Mucosa of descending colon (tissue), 3 donors: ENCODE results near the gene EVA1B. TPM values are rescaled to one million over a fixed set of nuclear protein-coding genes. Genes with fewer than 3 reads are reported as not detected.

Experiments
- ATAC-seq: fragments of 200-7000 bp; cut with Tn5 transposase; one replicate; pipeline ENCODE4 v1.9.1; 2020; ENCODE audit warnings: mild to moderate bottlenecking, moderate library complexity
- DNase-seq, 3 donors: peaks; one replicate each; pipeline ENCODE4 v3.0.0-alpha.2; 2020
- H3K36me3 ChIP-seq: fragments of 200-600 bp; one replicate; pipeline ENCODE4 v1.8.0; 2021; ENCODE audit warnings: low read depth, mild to moderate bottlenecking
- H3K4me1 ChIP-seq: fragments of 200-600 bp; one replicate; pipeline ENCODE4 v1.8.0; 2021; ENCODE audit warnings: low read depth, mild to moderate bottlenecking
- H3K4me3 ChIP-seq: fragments of 200-600 bp; one replicate; pipeline ENCODE4 v1.8.0; 2021; ENCODE audit warnings: mild to moderate bottlenecking
- H3K9me3 ChIP-seq: fragments of 200-600 bp; one replicate; pipeline ENCODE4 v1.8.0; 2021; ENCODE audit warnings: mild to moderate bottlenecking
- CTCF ChIP-seq: fragments of 200-600 bp; IDR thresholded peaks from one replicate; pipeline ENCODE4 v1.8.0; 2022; ENCODE audit warnings: antibody characterized with exemption, mild to moderate bottlenecking
- intact Hi-C, 2 donors: fragments of 100-400 bp; cut with DNase I in 1 of 2; cut with micrococcal nuclease in 1 of 2; formaldehyde crosslinking; loops; one replicate each; pipeline versions ENCODE4 v1.11.0 to v1.11.1; 2022; cut with DNase I, micrococcal nuclease
- long read RNA-seq, 2 donors: library from polyadenylated mRNA; unstranded; transcript quantifications; one replicate each; pipeline ENCODE4 v2.0.0, GENCODE V29; 2019 to 2021
- total RNA-seq, 3 donors: library from RNA; stranded (reverse); fragmentation: NEBNext Ultra II Directional in 2 of 3; extraction: Animal tissue kit (Norgen Biotek cat#: 25700) in 2 of 3; gene quantifications; one replicate each; pipeline versions ENCODE4 v1.2.1 to v1.2.4, GENCODE V29; 2021 to 2023
- donor health status: DM: no; HTN: no; CAD: no; lungs with moderate emphysema.
- donor health status: DM: no; HTN: no; CAD: no.
- donor health status: DM: no; HTN: yes; CAD: no.

EVA1B gene
- total RNA-seq = 10 to 100 TPM in 1 of 3 donors, 1 to 10 TPM in 2; 1.5 to 17.6 (median 8.2) TPM
- long read RNA-seq, donor 1, transcript EVA1B-202 (3 exons, 699 nt) = major isoform, 52 of 68 reads
- long read RNA-seq, donor 1, partial matches to known transcripts = 1 of 68 reads
- long read RNA-seq, donor 1, other reads (novel, unspliced or antisense) = 15 of 68 reads
- long read RNA-seq, donor 2, partial matches to known transcripts = 1 of 1 reads
- long read RNA-seq, donor 2, other reads (novel, unspliced or antisense) = 0 of 1 reads

GRCh38 chr1:36323636-36324352 lies at the start of gene EVA1B:
Gene EVA1B, minus strand, starts transcription at chr1:36323645. Its CDS starts 608 bp downstream, at chr1:36323037.
- intact Hi-C loops = no loop called here
- TF ChIP-seq CTCF = no peak
- Histone ChIP-seq H3K36me3 (no peaks in the 10 kb centered on the region), H3K4me1 (peaks cover 20% of the 10 kb centered on the region), H3K4me3 (peak within 1 kb of the TSS; percentile 36), H3K9me3 (no peaks in the 10 kb centered on the region)
- DNase-seq = peak; percentile 66 to 84 (median 83)
- peak; percentile 60 for ATAC-seq

- no peaks in the 10 kb centered on the region for H3K36me3 ChIP-seq
- H3K4me1 ChIP-seq = peaks cover 42% of the 10 kb centered on the region
- H3K4me3 ChIP-seq = no peak overlapping the region
- TF ChIP-seq CTCF = no peak
- no peak for ATAC-seq
- intact Hi-C loops = no loop called here
- no peaks in the 10 kb centered on the region for H3K9me3 ChIP-seq
- DNase-seq = no peak
Measured at GRCh38 chr1:36372617-36373016, 49.2 kb upstream of the EVA1B start.

- H3K4me3 ChIP-seq = no peak overlapping the region
- H3K36me3 ChIP-seq = no peaks in the 10 kb centered on the region
- DNase-seq (peak; percentile 72 to 97 (median 88)), ATAC-seq (peak; percentile 80)
- TF ChIP-seq CTCF = peak; percentile 94
- intact Hi-C loops = no loop called here
- H3K9me3 ChIP-seq = no peaks in the 10 kb centered on the region
- peaks cover 44% of the 10 kb centered on the region for H3K4me1 ChIP-seq
Measured at GRCh38 chr1:36369061-36369861, 45.8 kb upstream of the EVA1B start.

- TF ChIP-seq CTCF = no peak
- peaks cover 29% of the 10 kb centered on the region for H3K4me1 ChIP-seq
Measured at GRCh38 chr1:36367798-36368197, 44.4 kb upstream of the EVA1B start.

GRCh38 chr1:36367066-36367465 lies 43.6 kb upstream of the EVA1B start:
- no peak overlapping the region for H3K4me3 ChIP-seq
- intact Hi-C loops = no loop called here
- peaks cover 28% of the 10 kb centered on the region for H3K4me1 ChIP-seq
- TF ChIP-seq CTCF = no peak
- no peaks in the 10 kb centered on the region for H3K36me3 ChIP-seq
- no peak for DNase-seq
- no peaks in the 10 kb centered on the region for H3K9me3 ChIP-seq
- ATAC-seq = no peak

More at GRCh38 chr1:36367798-36368197, 44.4 kb upstream of the EVA1B start:
- DNase-seq (peak in 1 of 3 donors; percentile 50), ATAC-seq (peak; percentile 80)
- intact Hi-C loops = no loop called here
- Histone ChIP-seq H3K9me3 (no peaks in the 10 kb centered on the region), H3K36me3 (no peaks in the 10 kb centered on the region), H3K4me3 (no peak overlapping the region)
